Measurements from ENCODE around the gene ARF6.

- no peak for TF ChIP-seq CTCF (optimal IDR thresholded peaks at IDR 0.05 in 1 of 3, IDR thresholded peaks at IDR 0.05 in 1 of 3, conservative IDR thresholded peaks at IDR 0.05 in 1 of 3; ENCODE audit: extremely low read depth in 1 of 3, insufficient read depth in 2 of 3, low read length in 3 of 3)
- TF ChIP-seq EZH2 (IDR thresholded peaks at IDR 0.05; ENCODE audit: low read length) = no peak
These were observed 5.6 kb downstream of the ARF6 start for GRCh38 chr14:49898485-49898884.

All from keratinocyte (primary cell).